ENCODE data around the gene SPATA2L.

Gene SPATA2L

GRCh38 chr16:89651584-89651983 lies 49.9 kb downstream of the SPATA2L start:
- no peak for DNase-seq (ENCODE audit: low read depth)
- no peak overlapping the region for H3K4me3 ChIP-seq (ENCODE audit: low read length)
- TF ChIP-seq CTCF (conservative IDR thresholded peaks at IDR 0.05; ENCODE audit: low read length), result no peak

- TF ChIP-seq CTCF (conservative IDR thresholded peaks at IDR 0.05; ENCODE audit: low read length), result no peak
- H3K4me3 ChIP-seq (ENCODE audit: low read length), result no peak overlapping the region
- no peak for DNase-seq (ENCODE audit: low read depth)
Observed at GRCh38 chr16:89646906-89647305, 54.6 kb downstream of the SPATA2L start.
